NCI-H82 treated with DMSO at 0.1 percent for 48 hours (cell line): Measurements from ENCODE around the gene ZNF681.
A peak's percentile ranks its signal among the peaks of the same experiment; 100 is the strongest.
"Not testable (repeated sequence)": the region's sequence is repeated elsewhere in the genome, so short reads cannot be mapped to it uniquely, and the experiment has no call there.

ENCODE experiments used
- DNase-seq: peaks from one replicate; lab custom pipeline; 2025; ENCODE audit not compliant: unreplicated experiment; lab: John Stamatoyannopoulos, UW

ZNF681 gene

DNA sequence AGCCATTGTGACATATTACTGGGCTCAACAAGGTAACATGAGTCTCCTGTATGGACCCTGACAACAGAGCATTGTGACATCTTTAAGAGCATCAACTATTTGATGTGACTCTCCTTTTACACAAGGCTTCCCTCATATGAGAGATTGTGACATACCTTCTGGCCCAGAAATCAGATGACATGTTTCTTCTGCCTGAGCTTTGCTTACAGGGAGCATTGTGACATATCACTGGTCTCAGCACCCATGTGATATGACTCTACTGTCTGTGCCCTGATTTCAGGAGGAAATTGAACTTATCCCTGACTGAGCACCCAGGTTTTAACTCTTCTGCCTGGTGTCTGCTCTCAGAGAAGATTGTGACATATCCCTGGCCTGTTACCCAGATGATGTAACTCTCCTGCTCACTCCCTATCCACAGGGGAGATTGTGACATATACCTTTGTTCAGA is 15.9 kb upstream of the ZNF681 start:
- DNase-seq: no peak

DNA sequence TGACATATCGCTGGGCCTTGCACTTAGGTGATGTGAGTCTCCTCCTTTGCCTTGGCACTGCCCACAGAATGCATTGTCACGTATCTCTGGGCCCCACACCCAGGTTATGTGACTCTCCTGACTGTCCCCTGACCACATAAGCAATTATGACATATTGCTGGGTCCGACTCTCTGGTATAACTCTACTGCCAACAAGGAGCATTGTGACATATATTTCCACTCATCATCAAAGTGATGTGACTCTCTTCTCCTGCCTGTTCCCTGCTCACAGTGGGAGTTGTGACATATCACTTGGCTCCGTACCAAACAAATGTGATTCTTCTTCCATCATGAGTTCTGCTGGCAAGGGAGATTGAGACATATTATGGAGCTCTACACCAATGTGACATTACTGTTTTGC is 15.4 kb upstream of the ZNF681 start:
- no peak for DNase-seq

DNA sequence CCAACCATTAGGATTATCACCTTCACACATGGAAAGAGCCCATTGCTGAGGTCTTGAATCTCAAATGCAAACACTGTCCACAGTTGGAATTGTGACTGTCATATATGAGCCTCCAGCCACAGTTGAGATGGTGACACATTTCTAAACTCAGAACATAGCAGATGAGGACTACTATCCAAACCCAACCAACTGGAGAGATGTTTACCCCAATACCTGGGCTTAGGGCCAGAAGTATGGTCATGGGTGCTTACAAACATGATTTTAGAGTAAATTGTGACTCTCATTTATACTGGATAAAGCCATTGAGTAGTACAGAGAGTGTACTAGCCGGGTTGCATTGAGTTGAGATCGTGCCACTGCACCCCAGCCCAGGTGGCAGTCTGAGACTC is 14.0 kb upstream of the ZNF681 start:
- DNase-seq: no peak

GRCh38 chr19:23771761-23772674 is 13.3 kb upstream of the ZNF681 start:
- no peak for DNase-seq

GRCh38 chr19:23771316-23771715 is 12.6 kb upstream of the ZNF681 start:
- DNase-seq: no peak

DNA sequence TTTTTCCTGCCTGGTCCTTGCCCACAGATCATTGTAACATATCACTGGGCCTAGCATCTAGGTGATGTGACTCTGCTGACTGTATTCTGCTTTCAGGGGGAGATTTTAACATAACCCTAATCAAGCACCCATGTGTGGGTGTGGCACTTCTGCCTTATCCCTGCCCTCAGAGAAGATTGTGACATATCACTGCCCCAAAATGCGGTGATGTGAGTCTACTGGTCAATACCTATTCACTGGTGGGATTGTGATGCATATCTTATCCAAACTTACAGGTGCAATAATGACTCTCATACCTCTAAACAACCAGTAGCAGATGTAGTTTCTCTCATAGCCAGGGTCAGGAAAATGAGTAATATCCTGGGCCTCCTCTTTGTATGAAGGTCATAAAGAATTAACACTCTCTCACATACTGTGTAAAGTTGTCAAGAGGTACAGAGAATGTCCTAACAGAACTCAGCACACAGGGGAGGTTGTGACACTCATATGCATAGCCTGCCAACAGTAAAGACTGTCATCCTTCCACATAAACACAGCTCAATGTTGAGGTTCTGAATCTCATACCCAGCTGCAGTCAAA is 12.1 kb upstream of the ZNF681 start:
- no peak for DNase-seq

- no peak for DNase-seq
These were observed 11.2 kb upstream of the ZNF681 start for GRCh38 chr19:23769691-23770468.

GRCh38 chr19:23766951-23767350 is 8.3 kb upstream of the ZNF681 start:
- DNase-seq: no peak

DNA sequence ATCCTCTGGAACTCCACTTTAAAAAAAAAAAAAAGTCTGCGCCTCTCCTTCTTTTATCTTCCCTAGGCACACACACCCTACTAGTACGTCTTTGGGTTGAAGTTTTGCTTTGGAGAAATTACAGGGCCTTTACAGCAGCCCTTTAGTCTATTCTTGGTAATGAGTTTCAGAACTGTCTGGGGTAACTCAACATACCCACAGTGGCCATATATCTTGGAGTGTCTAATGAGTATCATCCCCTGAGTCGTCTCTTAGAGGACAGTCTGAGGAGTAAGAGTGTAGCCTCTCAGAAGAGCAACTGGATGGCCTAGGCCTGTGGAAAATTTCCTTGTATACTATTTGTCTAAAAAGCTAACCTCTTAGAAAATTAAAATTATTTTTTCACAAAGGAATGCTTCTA is 6.1 kb upstream of the ZNF681 start:
- no peak for DNase-seq

- no peak for DNase-seq
These were observed 4.4 kb upstream of the ZNF681 start for GRCh38 chr19:23762884-23763711.

- no peak for DNase-seq
These were observed 3.8 kb upstream of the ZNF681 start for GRCh38 chr19:23762548-23762883.

GRCh38 chr19:23760326-23760725 is 1.6 kb upstream of the ZNF681 start:
- not testable (repeated sequence) for DNase-seq

DNA sequence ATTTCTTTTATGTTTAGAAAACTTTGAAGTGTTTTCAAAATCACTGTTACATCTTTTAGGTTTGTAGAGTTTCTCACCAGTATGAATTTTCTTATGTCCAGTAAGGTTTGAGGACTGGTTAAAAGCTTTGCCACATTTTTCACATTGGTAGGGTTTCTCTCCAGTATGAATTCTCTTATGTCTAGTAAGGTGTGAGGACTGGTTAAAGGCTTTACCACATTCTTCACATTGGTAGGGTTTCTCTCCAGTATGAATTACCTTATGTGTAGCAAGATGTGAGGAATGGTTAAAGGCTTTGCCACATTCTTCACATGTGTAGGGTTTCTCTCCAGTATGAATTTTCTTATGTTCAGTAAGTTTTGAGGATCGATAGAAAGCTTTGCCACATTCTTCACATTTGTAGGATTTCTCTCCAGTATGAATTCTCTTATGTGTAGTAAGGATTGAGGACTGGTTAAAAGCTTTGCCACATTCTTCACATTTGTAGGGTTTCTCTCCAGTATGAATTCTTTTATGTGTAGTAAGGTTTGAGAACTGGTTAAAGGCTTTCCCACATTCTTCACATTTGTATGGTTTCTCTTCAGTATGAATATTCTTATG is 15.0 kb downstream of the ZNF681 start:
- not testable (repeated sequence) for DNase-seq

DNA sequence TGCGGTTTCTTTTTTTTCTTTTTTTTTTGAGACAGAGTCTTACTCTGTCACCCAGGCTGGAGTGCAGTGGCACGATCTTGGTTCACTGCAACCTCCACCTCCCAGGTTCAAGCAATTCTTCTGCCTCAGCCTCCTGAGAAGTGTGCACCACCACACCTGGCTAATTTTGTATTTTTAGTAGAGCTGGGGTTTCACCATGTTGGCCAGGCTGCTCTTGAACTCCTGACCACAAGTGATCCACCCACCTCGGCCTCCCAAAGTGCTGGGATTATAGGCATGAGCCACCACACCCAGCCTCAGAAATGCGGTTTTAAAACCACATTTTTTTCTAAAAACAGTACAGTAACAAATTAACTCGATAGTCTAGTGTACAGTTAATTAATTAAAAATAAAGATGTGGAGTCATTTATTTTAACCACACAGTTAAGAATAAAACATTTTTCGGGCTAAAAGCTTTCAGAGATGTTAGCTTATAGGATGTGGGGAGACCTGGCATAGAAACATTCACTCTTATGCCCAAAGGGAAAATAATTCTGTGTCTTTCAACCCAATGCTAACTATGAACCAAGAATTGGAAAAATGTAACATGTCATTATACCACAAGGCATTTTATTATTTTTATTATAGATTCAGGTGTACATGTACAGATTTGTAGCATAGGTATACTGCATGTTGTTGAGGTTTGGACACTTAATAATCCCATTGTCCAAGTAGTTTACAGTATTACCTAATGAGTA is 27.8 kb downstream of the ZNF681 start:
- DNase-seq: not testable (repeated sequence)

DNA sequence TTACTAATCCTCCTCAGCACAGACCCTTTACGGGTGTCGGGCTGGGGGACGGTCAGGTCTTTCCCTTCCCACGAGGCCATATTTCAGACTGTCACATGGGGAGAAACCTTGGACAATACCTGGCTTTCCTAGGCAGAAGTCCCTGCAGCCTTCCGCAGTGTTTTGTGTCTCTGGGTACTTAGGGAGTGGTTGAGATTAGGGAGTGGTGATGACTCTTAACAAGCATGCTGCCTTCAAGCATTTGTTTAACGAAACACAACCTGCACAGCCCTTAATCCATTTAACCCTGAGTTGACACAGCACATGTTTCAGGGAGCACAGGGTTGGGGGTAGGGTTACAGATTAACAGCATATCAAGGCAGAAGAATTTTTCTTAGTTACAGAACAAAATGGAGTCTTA is 34.5 kb downstream of the ZNF681 start:
- peak; percentile 64 for DNase-seq

DNA sequence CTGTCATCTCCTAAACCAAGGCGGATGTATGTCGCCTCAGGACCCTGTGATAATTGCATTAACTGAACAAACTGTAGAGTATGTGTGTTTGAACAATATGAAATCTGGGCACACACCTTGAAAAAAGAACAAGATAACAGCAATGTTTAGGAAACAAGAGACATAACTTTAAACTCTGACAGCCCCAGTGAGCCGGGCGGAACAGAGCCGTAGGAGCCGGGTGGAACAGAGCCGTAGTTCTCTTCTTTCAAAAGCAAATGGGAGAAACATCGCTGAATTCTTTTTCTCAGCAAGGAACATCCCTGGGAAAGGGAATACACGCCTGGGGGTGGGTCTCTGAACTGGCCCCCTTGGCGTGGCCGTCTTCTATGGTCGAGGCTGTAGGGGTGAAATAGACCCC is 39.9 kb downstream of the ZNF681 start:
- peak; percentile 38 for DNase-seq

DNA sequence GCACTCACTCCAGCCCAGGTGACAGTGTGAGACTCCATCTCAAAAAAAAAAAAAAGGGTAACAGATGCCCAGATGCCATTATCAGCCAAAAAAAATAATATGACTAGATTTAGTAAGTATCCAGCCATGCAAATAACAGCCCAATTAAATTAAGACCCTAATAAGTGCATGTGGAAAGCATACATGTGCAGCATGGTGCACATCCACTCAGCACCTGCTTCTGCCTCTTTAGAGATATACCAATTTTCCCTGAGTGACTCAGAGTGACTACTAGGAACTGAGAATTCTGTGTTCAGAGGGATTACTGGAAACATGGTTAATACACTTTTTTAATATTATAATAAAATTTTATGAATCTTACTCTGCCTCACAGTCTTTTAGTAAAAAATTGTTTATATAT is 41.9 kb downstream of the ZNF681 start:
- no peak for DNase-seq

- DNase-seq: no peak
These were observed 49.3 kb downstream of the ZNF681 start for GRCh38 chr19:23709347-23709746.

DNA sequence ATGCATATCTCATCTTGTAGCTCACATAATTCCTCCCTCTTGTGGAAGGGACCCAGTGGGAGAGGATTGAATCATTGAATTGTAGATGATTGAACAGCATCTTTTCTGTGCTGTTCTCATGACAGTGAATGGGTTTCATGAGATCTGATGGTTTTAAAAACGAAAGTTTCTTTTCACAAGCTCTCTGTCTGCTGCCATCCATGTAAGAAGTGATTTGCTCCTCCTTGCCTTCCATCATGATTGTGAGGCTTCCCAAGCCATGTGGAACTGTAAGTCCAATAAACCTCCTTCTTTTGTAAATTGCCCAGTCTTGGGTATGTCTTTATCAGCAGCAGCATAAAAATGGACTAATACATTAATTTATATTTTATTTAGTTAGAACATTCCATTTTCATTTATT is 52.0 kb downstream of the ZNF681 start:
- no peak for DNase-seq

DNA sequence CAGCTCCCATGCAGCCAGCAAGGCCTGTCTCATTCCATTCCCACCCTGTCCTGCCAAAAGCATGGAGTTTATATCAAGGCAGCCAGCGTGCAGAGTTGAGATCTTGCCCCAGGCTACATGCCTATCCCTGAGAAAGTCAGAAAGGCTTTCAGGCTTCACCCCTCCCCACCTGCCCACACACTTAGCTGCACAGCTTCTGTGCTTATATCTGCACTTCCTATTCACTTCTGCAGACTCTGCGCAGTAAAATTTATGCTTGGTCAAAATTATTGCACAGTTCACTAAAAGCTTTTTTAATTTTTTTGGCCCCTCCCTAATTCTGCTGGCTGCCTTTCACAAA is 59.2 kb downstream of the ZNF681 start:
- no peak for DNase-seq
